Activated gamma-delta T cell (primary cell): ENCODE data around the gene SATB2.

Experiments used
- DNase-seq: peaks from one replicate; lab custom pipeline; 2025; lab: John Stamatoyannopoulos, UW

SATB2 gene

DNA sequence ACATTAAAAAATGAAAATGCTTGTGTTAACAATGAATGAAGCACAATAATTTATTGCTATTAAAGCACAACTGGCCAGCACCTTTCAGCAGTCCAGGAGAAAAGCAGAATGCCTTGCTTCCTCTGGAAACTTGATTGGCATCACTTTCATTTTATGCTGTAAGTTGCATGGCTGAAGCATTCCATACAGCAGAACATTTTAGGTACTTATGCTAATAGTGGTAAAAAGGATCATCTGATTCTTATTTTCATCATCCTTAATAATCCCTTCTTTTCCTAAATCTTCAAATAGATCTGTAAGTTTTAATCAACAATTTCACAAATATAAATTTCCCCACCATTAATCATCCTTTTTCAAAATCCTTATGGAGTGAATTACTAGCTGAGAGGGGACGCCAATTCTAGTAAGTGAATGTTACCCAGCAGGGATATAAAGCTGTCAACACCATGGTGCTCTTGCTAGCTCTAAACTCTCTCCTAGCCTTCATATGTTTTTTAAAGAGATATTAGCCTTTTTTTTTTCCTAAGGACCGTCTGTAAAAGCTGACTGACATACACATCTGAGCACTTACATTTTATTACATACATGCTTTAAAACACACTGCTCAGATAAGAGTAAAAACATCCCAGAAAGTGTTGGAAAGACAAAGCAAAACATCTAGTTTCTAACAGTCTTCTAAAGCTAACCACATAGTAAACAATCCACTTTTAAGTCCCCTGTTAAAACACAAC is 5.3 kb downstream of the SATB2 start:
- DNase-seq: no peak

DNA sequence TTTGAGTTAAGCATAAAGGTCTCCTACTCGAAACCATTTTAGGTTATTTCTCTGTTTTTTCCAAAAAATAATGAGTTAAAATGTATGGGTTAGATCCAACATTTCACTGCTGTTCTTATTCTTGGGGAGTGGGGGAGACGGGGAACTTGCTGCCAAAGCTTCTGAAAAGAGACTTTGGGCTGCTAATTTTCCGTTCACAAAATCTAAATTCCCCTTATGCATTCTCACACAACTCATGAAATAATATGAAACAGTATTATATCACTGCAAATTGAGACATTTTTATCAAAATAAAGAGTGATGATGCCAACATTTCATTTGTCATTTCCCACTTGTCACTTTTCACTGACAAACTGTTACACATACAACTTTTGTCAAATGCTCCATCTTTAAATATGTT is 7.8 kb downstream of the SATB2 start:
- DNase-seq: no peak

- DNase-seq: no peak
Measured at GRCh38 chr2:199449455-199449854, 8.3 kb downstream of the SATB2 start.

DNA sequence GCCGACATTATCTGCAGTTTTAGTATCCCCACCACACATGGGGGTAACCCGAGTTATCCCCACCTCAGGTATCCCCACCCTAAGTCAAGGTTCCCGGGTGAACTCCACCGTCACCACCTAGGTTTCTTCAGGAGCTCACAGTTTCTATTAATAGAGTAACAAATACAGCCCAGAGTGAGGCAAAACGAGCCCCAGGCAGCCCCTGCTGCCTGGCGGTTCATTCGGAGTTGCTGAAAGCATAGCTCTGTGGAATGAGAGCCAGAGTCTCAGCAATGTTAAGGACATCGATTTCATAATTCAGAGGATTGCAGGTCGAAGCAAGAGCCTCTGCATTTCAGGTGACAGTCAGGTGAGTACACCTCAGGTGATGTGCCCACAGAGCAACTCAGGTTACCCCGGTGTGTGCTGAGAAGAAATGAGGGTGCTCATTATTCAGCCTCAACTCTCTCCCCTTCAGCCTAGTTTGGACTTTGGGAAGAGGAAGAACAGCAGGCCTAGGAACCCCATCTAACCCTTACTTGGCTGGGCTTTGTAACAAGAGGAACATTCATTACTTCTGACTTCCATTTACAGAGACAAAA is 10.7 kb downstream of the SATB2 start:
- DNase-seq: no peak

DNA sequence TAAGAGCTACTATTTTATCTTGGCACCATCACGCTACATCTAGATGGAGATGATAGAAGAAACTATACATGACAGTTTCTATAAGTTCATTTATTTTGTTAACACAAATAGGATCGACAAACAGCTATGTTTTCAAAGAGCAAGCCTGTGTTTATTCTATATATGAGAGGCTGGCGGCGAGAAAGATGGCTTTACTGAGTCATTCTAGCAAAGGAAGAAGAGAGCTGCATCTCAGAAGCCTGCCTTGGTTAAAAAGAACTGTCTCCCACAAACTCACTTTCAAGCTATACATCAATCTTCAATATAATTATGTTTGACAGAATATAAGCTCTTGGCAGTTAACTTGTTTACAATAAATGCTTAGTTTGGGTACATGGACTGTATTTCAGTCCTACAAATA is 13.0 kb downstream of the SATB2 start:
- DNase-seq: no peak

DNA sequence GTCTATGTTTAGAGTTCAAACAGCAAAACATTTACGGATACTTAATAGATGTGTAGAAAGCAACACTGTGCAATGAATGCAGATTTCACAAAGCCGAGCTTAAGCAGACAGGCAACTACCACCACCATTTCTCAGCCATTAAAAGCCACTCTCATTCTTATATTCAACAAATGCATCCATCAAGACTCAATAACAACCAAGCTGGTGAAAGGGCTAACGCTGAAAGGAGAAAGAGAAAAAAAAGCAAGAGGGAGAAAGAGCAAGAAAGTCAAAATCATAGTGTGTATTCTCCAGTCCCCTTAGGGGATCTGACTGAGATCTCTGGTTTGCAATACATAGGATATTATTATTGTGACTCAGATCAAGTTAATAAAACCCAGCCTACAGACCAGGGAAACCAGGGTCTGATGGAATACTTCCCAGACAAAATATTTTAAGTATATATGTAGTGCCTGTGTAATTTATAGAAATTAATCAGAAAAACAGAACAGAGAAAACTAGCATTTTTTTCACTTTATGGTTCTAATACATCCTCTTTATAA is 14.1 kb downstream of the SATB2 start:
- DNase-seq: no peak

GRCh38 chr2:199442173-199442572 is 15.6 kb downstream of the SATB2 start:
- no peak for DNase-seq

GRCh38 chr2:199441759-199442158 is 16.0 kb downstream of the SATB2 start:
- no peak for DNase-seq

DNA sequence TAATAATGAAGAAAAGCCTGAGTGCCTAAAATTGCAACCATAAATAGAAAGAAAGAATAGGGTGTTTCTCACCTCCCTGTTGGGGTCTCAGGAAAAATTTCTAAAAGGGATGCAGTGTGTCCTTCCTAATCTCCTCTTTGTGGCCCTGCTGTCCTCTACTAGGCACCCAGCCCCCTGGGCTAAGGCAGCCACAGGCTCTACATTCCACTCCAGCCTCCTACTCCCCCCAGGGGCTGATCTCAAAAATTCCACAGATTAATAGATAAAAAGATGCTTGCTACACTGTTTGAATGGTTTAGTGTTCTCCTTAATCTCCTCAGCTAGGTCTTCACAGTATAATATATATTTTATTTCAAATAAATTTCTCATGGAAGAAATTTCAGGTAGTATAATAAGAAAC is 17.6 kb downstream of the SATB2 start:
- no peak for DNase-seq

DNA sequence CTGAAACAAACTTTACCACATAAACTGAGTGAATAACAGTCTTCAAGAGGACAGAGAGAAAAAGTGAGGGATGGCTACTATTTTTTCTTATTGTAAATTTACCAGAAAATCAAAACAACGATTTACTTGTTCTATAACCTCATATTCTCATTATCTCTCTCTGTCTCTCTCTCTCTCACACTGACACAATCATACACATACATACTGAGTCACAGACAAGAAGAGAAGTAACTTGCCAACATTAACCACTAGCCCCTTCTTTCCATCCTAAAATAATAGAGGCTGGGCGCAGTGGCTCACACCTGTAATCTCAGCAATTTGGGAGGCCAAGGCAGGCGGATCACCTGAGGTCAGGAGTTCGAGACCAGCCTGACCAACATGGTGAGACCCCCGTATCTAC is 18.2 kb downstream of the SATB2 start:
- DNase-seq: no peak

GRCh38 chr2:199439066-199439465 is 18.7 kb downstream of the SATB2 start:
- no peak for DNase-seq

GRCh38 chr2:199434555-199434954 is 23.2 kb downstream of the SATB2 start:
- no peak for DNase-seq

GRCh38 chr2:199433204-199433832 is 24.4 kb downstream of the SATB2 start:
- DNase-seq: no peak

- DNase-seq: no peak
Measured at GRCh38 chr2:199431746-199432213, 26.0 kb downstream of the SATB2 start.

DNA sequence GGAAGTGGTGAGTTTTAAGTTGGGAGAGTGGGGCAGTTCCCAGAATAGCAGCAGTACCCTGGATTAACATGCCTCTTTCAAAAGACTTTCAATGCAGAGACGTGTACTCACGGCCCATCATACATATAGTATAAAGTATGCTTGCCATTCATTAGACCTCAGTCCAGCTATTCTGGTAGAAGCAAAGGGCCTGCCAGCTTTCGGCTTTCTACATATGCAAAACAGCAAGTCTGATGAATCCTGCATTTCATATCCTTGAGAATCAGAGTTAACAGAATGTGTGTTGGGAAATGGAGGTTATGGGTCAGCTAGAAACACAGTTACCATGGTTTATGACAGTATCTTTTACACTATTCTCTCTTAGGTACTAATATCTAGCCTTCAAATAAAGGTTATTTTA is 27.5 kb downstream of the SATB2 start:
- no peak for DNase-seq

DNA sequence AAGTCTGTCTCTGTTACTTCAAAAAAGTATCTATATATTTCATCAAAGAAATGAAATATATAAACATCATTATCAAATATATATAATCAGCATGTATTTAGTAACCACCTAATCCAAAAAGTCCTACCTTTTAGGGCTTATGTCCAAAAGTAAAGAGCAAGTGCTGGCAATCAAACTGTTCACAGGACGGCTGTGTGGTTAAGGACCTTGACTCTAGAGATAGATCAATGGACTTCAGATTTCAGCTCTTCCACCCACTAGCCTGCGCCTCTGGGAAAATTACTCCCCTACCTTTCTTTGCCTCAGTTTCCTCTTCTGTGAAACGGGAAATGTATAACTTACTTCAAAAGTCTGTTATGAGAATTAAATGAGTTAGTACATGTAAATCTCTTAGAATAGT is 29.4 kb downstream of the SATB2 start:
- DNase-seq: no peak

DNA sequence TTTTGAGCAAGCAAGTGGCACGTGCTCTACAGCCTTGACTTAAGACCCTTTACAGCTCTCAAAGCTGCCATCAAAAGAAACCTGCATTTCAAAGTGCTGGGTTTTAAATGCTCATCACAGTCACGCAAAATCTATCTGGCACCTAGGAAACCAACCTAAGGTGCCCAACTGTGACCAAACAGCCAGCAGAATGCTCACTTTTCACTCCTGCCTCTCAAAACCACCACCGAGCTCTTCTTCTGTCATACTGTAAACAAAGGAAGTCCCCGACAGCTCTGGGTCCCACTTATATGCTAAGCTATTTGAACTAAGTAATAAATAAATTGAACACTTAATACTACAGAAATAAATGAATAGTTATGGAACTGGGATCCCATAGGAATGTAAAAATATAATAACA is 33.6 kb downstream of the SATB2 start:
- DNase-seq: no peak

DNA sequence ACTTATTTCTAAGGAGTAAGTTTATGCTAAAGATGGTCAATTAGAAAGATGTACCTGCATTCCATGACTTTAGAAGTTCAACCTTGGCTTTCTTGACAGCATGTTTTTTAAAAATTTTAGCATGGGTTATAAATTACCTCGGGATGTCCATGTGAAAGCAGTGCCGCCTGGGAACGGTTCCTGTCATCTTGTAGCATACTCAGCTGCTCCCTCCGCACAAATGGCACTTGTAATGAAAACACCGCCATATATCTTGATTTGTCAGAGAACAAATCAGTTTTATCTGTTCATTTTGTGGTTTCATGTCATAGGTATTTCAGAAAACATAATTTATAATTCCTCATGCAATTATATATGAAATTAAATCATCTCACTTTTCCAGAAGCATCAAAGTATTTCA is 38.3 kb downstream of the SATB2 start:
- no peak for DNase-seq

DNA sequence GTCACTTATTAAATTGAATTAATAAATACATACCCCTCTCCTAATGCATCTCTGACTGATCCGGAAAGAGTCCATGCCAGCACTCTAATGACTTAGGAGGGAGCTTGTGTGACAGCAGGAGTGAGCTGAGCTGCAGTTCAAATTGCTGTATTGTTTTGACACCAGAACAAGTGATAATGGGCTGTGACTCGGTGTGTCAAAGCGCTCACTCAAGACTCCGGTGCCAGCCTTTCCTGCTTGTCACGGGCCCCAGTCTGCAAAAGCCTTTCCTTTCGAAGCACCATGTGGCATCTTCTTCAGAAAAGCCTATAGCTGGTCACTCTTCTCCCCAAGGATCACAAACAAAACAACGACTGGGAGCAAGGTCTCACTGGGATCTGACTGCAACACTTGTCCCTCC is 43.3 kb downstream of the SATB2 start:
- no peak for DNase-seq

- DNase-seq: no peak
Measured at GRCh38 chr2:199414001-199414400, 43.7 kb downstream of the SATB2 start.

DNA sequence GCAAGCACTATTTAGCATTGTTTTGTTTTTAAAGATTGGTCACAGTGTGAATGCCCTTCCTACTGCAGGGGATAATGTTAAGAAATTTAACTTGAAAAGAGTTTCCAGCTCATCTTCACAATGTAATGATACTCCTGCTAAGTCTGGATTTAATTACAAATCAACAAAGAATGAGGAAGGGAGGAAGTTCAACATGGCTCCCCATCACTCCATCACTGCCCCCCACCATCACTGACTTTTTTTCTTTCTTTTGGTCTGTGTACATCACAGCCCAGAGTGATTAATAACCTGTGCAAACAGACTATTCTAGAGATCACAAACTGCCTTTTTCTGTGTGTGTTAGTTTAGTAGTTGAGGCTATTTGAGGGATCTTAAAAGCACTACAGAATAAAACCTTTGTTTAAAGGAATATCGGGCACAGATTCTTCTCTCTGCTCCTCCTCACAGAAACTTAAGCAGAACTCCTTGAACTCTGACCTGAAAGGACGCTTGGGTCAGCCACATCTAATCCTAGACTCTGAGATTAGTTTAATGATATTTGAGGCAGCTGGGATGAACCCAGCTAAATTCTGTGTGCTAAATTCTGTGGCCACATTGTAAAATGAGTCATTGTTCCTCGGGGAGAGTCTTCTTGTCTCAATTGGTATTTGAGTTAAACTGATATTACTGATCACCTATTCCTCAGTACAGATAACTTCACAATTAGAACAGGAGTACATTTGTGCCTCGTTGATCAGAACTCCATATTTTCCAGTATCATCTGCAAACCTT is 47.8 kb downstream of the SATB2 start:
- DNase-seq: no peak

GRCh38 chr2:199407421-199407820 is 50.3 kb downstream of the SATB2 start:
- DNase-seq: no peak
